IMR-90 (cell line): ENCODE measurements around the gene ZFR2. TPM values are rescaled to one million over a fixed set of nuclear protein-coding genes. Genes with fewer than 3 reads are reported as not detected.

Experiments
- ATAC-seq: fragments of 200-7000 bp; cut with Tn5 transposase; 2 replicates; pipeline ENCODE4 v1.9.1; 2020; ENCODE audit warnings: low read depth, mild to moderate bottlenecking, moderate library complexity
- BruUV-seq: library from RNA; stranded (reverse); fragments of 400-500 nt; replicated peaks from 2 replicates; lab custom pipeline; 2021; lab: Mats Ljungman, UMichigan
- CTCF ChIA-PET: fragments of 300-600 bp; formaldehyde crosslinking; extraction: SDS; loops from one replicate; lab custom pipeline; 2021; ENCODE audit warnings: antibody characterized with exemption; lab: Yijun Ruan, JAX
- POLR2A ChIA-PET: fragments of 300-600 bp; sonication (Branson Sonifier 250); formaldehyde crosslinking; loops from one replicate; lab custom pipeline; 2022; ENCODE audit warnings: antibody characterized with exemption; ENCODE audit not compliant: unreplicated experiment; lab: Charles Lee
- DNase-seq: peaks from one replicate; pipeline ENCODE4 v3.0.0; 2013
- H2AFZ ChIP-seq: replicated peaks from 2 replicates; pipeline ENCODE3; 2013; ENCODE audit warnings: low read length, mild to moderate bottlenecking; ENCODE audit not compliant: poor library complexity
- H2AK5ac ChIP-seq: 2 replicates; pipeline ENCODE4 v1.6.1; 2013; ENCODE audit warnings: low read depth, low read length, inconsistent platforms
- H2AK9ac ChIP-seq: replicated peaks from 2 replicates; pipeline ENCODE3; 2013; ENCODE audit warnings: mild to moderate bottlenecking, low read depth, low read length, moderate library complexity; ENCODE audit not compliant: poor library complexity
- H2BK120ac ChIP-seq: 2 replicates; pipeline ENCODE4 v1.6.1; 2013; ENCODE audit warnings: low read depth, low read length, inconsistent platforms
- H2BK15ac ChIP-seq: 3 replicates; pipeline ENCODE4 v1.6.1; 2013; ENCODE audit warnings: low read depth, low read length, inconsistent platforms
- H2BK20ac ChIP-seq: 2 replicates; pipeline ENCODE4 v1.6.1; 2013; ENCODE audit warnings: low read depth, mild to moderate bottlenecking, inconsistent platforms, low read length, moderate library complexity
- H2BK5ac ChIP-seq: 2 replicates; pipeline ENCODE4 v1.6.1; 2013; ENCODE audit warnings: mild to moderate bottlenecking, low read depth, low read length, inconsistent platforms; ENCODE audit not compliant: poor library complexity, severe bottlenecking
- H3K14ac ChIP-seq: replicated peaks from 2 replicates; pipeline ENCODE4 v1.6.1; 2013; ENCODE audit warnings: low read depth, low read length, inconsistent platforms
- H3K18ac ChIP-seq: 2 replicates; pipeline ENCODE4 v1.6.1; 2013; ENCODE audit warnings: low read depth, low read length, control low read depth
- H3K23ac ChIP-seq: 2 replicates; pipeline ENCODE4 v1.6.1; 2013; ENCODE audit warnings: low read depth, low read length, inconsistent platforms
- H3K27ac ChIP-seq: 2 replicates; pipeline ENCODE4 v1.5.1; 2013; ENCODE audit warnings: mild to moderate bottlenecking, control low read depth, low read length; ENCODE audit not compliant: insufficient read depth
- H3K27me3 ChIP-seq: 2 replicates; pipeline ENCODE4 v1.6.1; 2013; ENCODE audit warnings: low read length; ENCODE audit not compliant: control insufficient read depth, insufficient read depth
- H3K36me3 ChIP-seq: 2 replicates; pipeline ENCODE4 v1.6.1; 2013; ENCODE audit warnings: low read length, mixed read lengths; ENCODE audit not compliant: control insufficient read depth, insufficient read depth
- H3K4ac ChIP-seq: 2 replicates; pipeline ENCODE4 v1.6.1; 2013; ENCODE audit warnings: low read depth, low read length, inconsistent platforms
- H3K4me1 ChIP-seq: 2 replicates; pipeline ENCODE4 v1.6.1; 2013; ENCODE audit warnings: low read length, mixed read lengths; ENCODE audit not compliant: control insufficient read depth, insufficient read depth
- H3K4me2 ChIP-seq: 2 replicates; pipeline ENCODE4 v1.6.1; 2013; ENCODE audit warnings: low read depth, mild to moderate bottlenecking, control low read depth, low read length, moderate library complexity
- H3K4me3 ChIP-seq: 2 replicates; pipeline ENCODE4 v1.5.1; 2013; ENCODE audit warnings: low read depth, mild to moderate bottlenecking, control low read depth, low read length, moderate library complexity; ENCODE audit not compliant: insufficient read depth
- H3K56ac ChIP-seq: 2 replicates; pipeline ENCODE4 v1.6.1; 2013; ENCODE audit warnings: low read length, inconsistent platforms; ENCODE audit not compliant: insufficient read depth; ENCODE audit errors: extremely low read depth
- H3K79me1 ChIP-seq, 2 experiments: 2 replicates each; pipeline ENCODE4 v1.6.1; 2013; ENCODE audit warnings: low read length in 2 of 2, inconsistent platforms in 1 of 2, low read depth in 1 of 2
- H3K9ac ChIP-seq: 2 replicates; pipeline ENCODE4 v1.6.1; 2013; ENCODE audit warnings: low read depth, low read length, control low read depth
- H3K9me1 ChIP-seq: 2 replicates; pipeline ENCODE4 v1.6.1; 2013; ENCODE audit warnings: low read length, inconsistent platforms; ENCODE audit not compliant: insufficient read depth
- H3K9me3 ChIP-seq: 2 replicates; pipeline ENCODE4 v1.6.1; 2013; ENCODE audit warnings: low read length; ENCODE audit not compliant: control insufficient read depth, insufficient read depth
- H4K20me1 ChIP-seq: 2 replicates; pipeline ENCODE4 v1.6.1; 2013; ENCODE audit warnings: low read length, inconsistent platforms; ENCODE audit not compliant: insufficient read depth
- H4K5ac ChIP-seq: 2 replicates; pipeline ENCODE4 v1.6.1; 2013; ENCODE audit warnings: mild to moderate bottlenecking, low read depth, low read length, control low read depth
- H4K8ac ChIP-seq, 2 experiments: 2 replicates each; pipeline ENCODE4 v1.6.1; 2013; ENCODE audit warnings: low read depth in 2 of 2, low read length in 2 of 2, control low read depth in 1 of 2, inconsistent platforms in 1 of 2
- H4K91ac ChIP-seq: 2 replicates; pipeline ENCODE4 v1.6.1; 2013; ENCODE audit warnings: low read depth, low read length, inconsistent platforms; ENCODE audit not compliant: insufficient read depth
- RAD21 ChIP-seq: IDR thresholded peaks from 2 replicates; pipeline ENCODE4 v1.6.1; 2012; ENCODE audit warnings: low read length, improper control_type of control experiment
- WGBS, 2 experiments: methylation state at CpG; one replicate each; pipeline versions ENCODE4 v1.1.5 to v1.1.7; 2013; ENCODE audit warnings: missing lambda C conversion rate in 2 of 2; ENCODE audit not compliant: insufficient read length in 1 of 2; ENCODE audit errors: extremely low coverage in 2 of 2; 5-methylcytosine and 5-hydroxymethylcytosine counted together
- dilution Hi-C: fragments of 300-500 bp; cut with HindIII; formaldehyde crosslinking; loops from one replicate; pipeline ENCODE4 v1.14.3; 2018; ENCODE audit warnings: low sequenced_read_pairs; ENCODE audit not compliant: unreplicated experiment
- in situ Hi-C: fragments of 300-500 bp; cut with MboI; formaldehyde crosslinking; loops from 3 replicates; pipeline ENCODE4 v1.14.3; 2019; ENCODE audit warnings: low sequenced_read_pairs, inconsistent platforms, mixed read lengths
- intact Hi-C: fragments of 100-400 bp; cut with micrococcal nuclease; formaldehyde crosslinking; loops from 2 replicates; pipeline ENCODE4 v1.10.0; 2022
- polyA plus RNA-seq, 3 experiments: library from polyadenylated mRNA; depleted of rRNA; stranded (reverse); fragments of >200 nt; gene quantifications; 2 replicates each; pipeline ENCODE4 v1.2.3, GENCODE V29; 2012; ENCODE audit warnings: low replicate concordance in 1 of 3
- total RNA-seq: library from RNA; depleted of rRNA; stranded (reverse); fragments of >200 nt; gene quantifications from 2 replicates; pipeline ENCODE4 v1.2.3, GENCODE V29; 2012

ZFR2 gene
- total and polyA plus RNA-seq, 2 of the 4 experiments (the other 2 are of a cell fraction), result 0.19 TPM; not detected in 1

GRCh38 chr19:3863648-3864047 lies 5.2 kb downstream of the ZFR2 start:
- Histone ChIP-seq H2BK120ac (no peak overlapping the region), H3K23ac (no peak overlapping the region), H4K91ac (no peak overlapping the region), H3K27me3 (peaks cover 56% of the 10 kb centered on the region), H2AK9ac (no peak overlapping the region), H4K20me1 (no peaks in the 10 kb centered on the region), H4K5ac (no peak overlapping the region), H3K14ac (no peak overlapping the region), H3K27ac (no peak overlapping the region), H2AK5ac (no peak overlapping the region), H3K9ac (no peak overlapping the region), H2BK15ac (no peak overlapping the region), H3K4me2 (no peak overlapping the region), H3K36me3 (no peaks in the 10 kb centered on the region), H3K4ac (no peak overlapping the region), H2BK5ac (no peak overlapping the region), H2BK20ac (no peak overlapping the region), H4K8ac (no peak overlapping the region), H3K9me3 (no peaks in the 10 kb centered on the region), H3K56ac (no peak overlapping the region), H3K79me1 (no peaks in the 10 kb centered on the region), H3K4me1 (no peaks in the 10 kb centered on the region), H3K9me1 (no peaks in the 10 kb centered on the region), H2AFZ (no peak overlapping the region), H3K4me3 (no peak overlapping the region), H3K18ac (no peak overlapping the region)
- intact Hi-C loops, result no loop called here
- 87% methylated on average over 6 of the region's 12 CpGs; no CpG with 5 or more reads in 1 of the 2 experiments for WGBS, 2 experiments
- in situ Hi-C loops, result no loop called here
- dilution Hi-C loops, result no loop called here
- DNase-seq (no peak), ATAC-seq (no peak)
- ChIA-PET POLR2A (no interaction called here), CTCF (interaction anchor here (0.6 kb wide), 1 partner anchor 101 kb away, joined by 3 read pairs; the partner anchor contains the start of gene MRPL54)
- BruUV-seq, result no TSS peak
- no peak for TF ChIP-seq RAD21
